Measurements from ENCODE around the gene NAT8L. TPM values are rescaled to one million over a fixed set of nuclear protein-coding genes. Genes with fewer than 3 reads are reported as not detected.

NAT8L gene
- total RNA-seq, 1 experiment from 2014 or later = 13.9 TPM

- peaks cover 21% of the 10 kb centered on the region for H3K27me3 ChIP-seq (ENCODE audit: insufficient read depth, low read length)
- H3K4me1 ChIP-seq (ENCODE audit: insufficient read depth, low read length) = no peaks in the 10 kb centered on the region
- WGBS (ENCODE audit: extremely low coverage, insufficient read length, low lambda C conversion rate) = no CpG with 5 or more reads among the region's 54 CpGs
- no peaks in the 10 kb centered on the region for H3K79me2 ChIP-seq (ENCODE audit: insufficient read depth, low read length)
- H3K56ac ChIP-seq (ENCODE audit: insufficient read length, low read depth, low read length) = no peak overlapping the region
- no peak overlapping the region for H2BK120ac ChIP-seq (ENCODE audit: low read depth, low read length, poor library complexity, severe bottlenecking)
- TF ChIP-seq CTCF (conservative IDR thresholded peaks at IDR 0.05) = peak; percentile 31; the same call in 2 of the 3 replicates
- peak; percentile 77 for DNase-seq
- H3K23ac ChIP-seq (ENCODE audit: insufficient read length, low read depth, low read length) = no peak overlapping the region
- no peak overlapping the region for H2AK5ac ChIP-seq (ENCODE audit: insufficient read length, low read length)
- Mint-ChIP-seq H3K36me3 (ENCODE audit: insufficient read depth in 1 of 3, low read depth in 3 of 3) (peaks cover 0 to 4% (median 0%) of the 10 kb centered on the region in 3 experiments; a peak in 2 of 7 replicates), H3K4me1 (peaks cover 2 to 12% of the 10 kb centered on the region in 2 experiments), H3K27ac (no peak overlapping the region), H3K9me3 (no peaks in the 10 kb centered on the region; a peak in 1 of 5 replicates), H3K27me3 (ENCODE audit: low read depth) (peaks cover 48% of the 10 kb centered on the region), H3K4me3 (peak overlapping the region; percentile 49 to 68)
- no peak overlapping the region for H2BK12ac ChIP-seq (ENCODE audit: insufficient read length, low read depth, low read length)
- H2BK20ac ChIP-seq (ENCODE audit: low read depth, low read length, poor library complexity, severe bottlenecking) = no peak overlapping the region
- no peak overlapping the region for H3K27ac ChIP-seq (ENCODE audit: insufficient read length, low read depth, low read length)
- H3K4ac ChIP-seq (ENCODE audit: low read depth, low read length) = no peak overlapping the region
- no peak overlapping the region for H3T11ph ChIP-seq (ENCODE audit: low read length)
- H4K8ac ChIP-seq (replicated peaks; ENCODE audit: insufficient read length, low read depth, low read length) = no peak overlapping the region
- no peak overlapping the region for H2AFZ ChIP-seq (ENCODE audit: low read length)
- no peaks in the 10 kb centered on the region for H3K9me3 ChIP-seq (ENCODE audit: control insufficient read depth, low read depth, low read length)
- no peak overlapping the region for H2BK5ac ChIP-seq (ENCODE audit: insufficient read length, low read length)
- no peak overlapping the region for H2BK15ac ChIP-seq (ENCODE audit: low read depth, low read length)
- peaks cover 2% of the 10 kb centered on the region for H4K20me1 ChIP-seq (ENCODE audit: control insufficient read depth, insufficient read depth, insufficient read length)
- no peak overlapping the region for H3K14ac ChIP-seq (ENCODE audit: insufficient read depth, low read length)
- H4K5ac ChIP-seq (ENCODE audit: insufficient read length, low read depth, low read length) = no peak overlapping the region
- H3K18ac ChIP-seq (ENCODE audit: insufficient read length, low read depth, low read length) = no peak overlapping the region
- peak overlapping the region; percentile 41 for H3K4me2 ChIP-seq (ENCODE audit: insufficient read depth, insufficient read length, low read length)
- no peak overlapping the region for H3K9ac ChIP-seq (ENCODE audit: extremely low read depth, insufficient read length, low read length)
- peaks cover 8% of the 10 kb centered on the region for H3K23me2 ChIP-seq (ENCODE audit: insufficient read length, low read depth, low read length, poor library complexity, severe bottlenecking)
- H3K79me1 ChIP-seq (ENCODE audit: insufficient read depth, low read depth, low read length, poor library complexity, severe bottlenecking) = no peaks in the 10 kb centered on the region
- H4K91ac ChIP-seq (ENCODE audit: insufficient read length, low read depth, low read length) = no peak overlapping the region
Observed at GRCh38 chr4:2060611-2061185, 1.6 kb downstream of the NAT8L start.

All from H9 (cell line).